Parathyroid adenoma (tissue), 2 donors: ENCODE measurements around the gene FADS1.

Experiments
- H2AFZ ChIP-seq: fragments of 300-600 bp; sonication (generic); one replicate; pipeline ENCODE4 v1.7.0; 2017; ENCODE audit warnings: antibody characterized with exemption, mild to moderate bottlenecking
- H3K27ac ChIP-seq: fragments of 300-600 bp; sonication (generic); one replicate; pipeline ENCODE4 v1.7.0; 2017
- H3K27me3 ChIP-seq: fragments of 300-600 bp; sonication (generic); one replicate; pipeline ENCODE4 v1.7.0; 2017; ENCODE audit warnings: low read length; ENCODE audit not compliant: control insufficient read depth, insufficient read depth
- H3K36me3 ChIP-seq: fragments of 300-600 bp; sonication (generic); one replicate; pipeline ENCODE4 v1.7.0; 2017; ENCODE audit warnings: low read length; ENCODE audit not compliant: control insufficient read depth, insufficient read depth
- H3K4me1 ChIP-seq: fragments of 300-600 bp; sonication (generic); one replicate; pipeline ENCODE4 v1.7.0; 2017; ENCODE audit warnings: control low read depth
- H3K4me2 ChIP-seq: fragments of 300-600 bp; sonication (generic); one replicate; pipeline ENCODE4 v1.7.0; 2017; ENCODE audit warnings: low read length
- H3K4me3 ChIP-seq: fragments of 300-600 bp; sonication (generic); one replicate; pipeline ENCODE4 v1.7.0; 2017; ENCODE audit warnings: low read depth, low read length
- H3K79me2 ChIP-seq: fragments of 300-600 bp; sonication (generic); one replicate; pipeline ENCODE4 v1.7.0; 2017; ENCODE audit warnings: control low read depth
- H3K9ac ChIP-seq: fragments of 300-600 bp; sonication (generic); one replicate; pipeline ENCODE4 v1.7.0; 2017; ENCODE audit warnings: mild to moderate bottlenecking
- H3K9me3 ChIP-seq: fragments of 300-600 bp; sonication (generic); one replicate; pipeline ENCODE4 v1.7.0; 2017; ENCODE audit warnings: low read length; ENCODE audit not compliant: control insufficient read depth
- TF ChIP-seq, protein P1 (sequence below): fragments of 300-600 bp; sonication (generic); IDR thresholded peaks from one replicate; pipeline ENCODE4 v1.7.0; 2017; ENCODE audit warnings: antibody characterized with exemption, mild to moderate bottlenecking
- donor health status: primary hyperparathyroidism.

The FADS1 gene

DNA sequence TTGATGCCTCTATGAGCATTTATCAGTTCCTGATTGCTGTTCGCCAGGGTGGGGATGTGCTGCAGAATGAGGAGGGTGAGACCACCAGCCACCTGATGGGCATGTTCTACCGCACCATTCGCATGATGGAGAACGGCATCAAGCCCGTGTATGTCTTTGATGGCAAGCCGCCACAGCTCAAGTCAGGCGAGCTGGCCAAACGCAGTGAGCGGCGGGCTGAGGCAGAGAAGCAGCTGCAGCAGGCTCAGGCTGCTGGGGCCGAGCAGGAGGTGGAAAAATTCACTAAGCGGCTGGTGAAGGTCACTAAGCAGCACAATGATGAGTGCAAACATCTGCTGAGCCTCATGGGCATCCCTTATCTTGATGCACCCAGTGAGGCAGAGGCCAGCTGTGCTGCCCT is 21.3 kb downstream of the FADS1 start:
- Histone ChIP-seq H3K9ac (no peak overlapping the region), H3K27ac (no peak overlapping the region), H3K4me1 (peaks cover 2% of the 10 kb centered on the region), H3K4me3 (no peak overlapping the region), H2AFZ (no peak overlapping the region), H3K79me2 (peaks cover 3% of the 10 kb centered on the region), H3K27me3 (no peaks in the 10 kb centered on the region), H3K36me3 (no peaks in the 10 kb centered on the region), H3K4me2 (no peak overlapping the region), H3K9me3 (no peaks in the 10 kb centered on the region)
- TF ChIP-seq, protein P1, sequence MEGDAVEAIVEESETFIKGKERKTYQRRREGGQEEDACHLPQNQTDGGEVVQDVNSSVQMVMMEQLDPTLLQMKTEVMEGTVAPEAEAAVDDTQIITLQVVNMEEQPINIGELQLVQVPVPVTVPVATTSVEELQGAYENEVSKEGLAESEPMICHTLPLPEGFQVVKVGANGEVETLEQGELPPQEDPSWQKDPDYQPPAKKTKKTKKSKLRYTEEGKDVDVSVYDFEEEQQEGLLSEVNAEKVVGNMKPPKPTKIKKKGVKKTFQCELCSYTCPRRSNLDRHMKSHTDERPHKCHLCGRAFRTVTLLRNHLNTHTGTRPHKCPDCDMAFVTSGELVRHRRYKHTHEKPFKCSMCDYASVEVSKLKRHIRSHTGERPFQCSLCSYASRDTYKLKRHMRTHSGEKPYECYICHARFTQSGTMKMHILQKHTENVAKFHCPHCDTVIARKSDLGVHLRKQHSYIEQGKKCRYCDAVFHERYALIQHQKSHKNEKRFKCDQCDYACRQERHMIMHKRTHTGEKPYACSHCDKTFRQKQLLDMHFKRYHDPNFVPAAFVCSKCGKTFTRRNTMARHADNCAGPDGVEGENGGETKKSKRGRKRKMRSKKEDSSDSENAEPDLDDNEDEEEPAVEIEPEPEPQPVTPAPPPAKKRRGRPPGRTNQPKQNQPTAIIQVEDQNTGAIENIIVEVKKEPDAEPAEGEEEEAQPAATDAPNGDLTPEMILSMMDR, result no peak

DNA sequence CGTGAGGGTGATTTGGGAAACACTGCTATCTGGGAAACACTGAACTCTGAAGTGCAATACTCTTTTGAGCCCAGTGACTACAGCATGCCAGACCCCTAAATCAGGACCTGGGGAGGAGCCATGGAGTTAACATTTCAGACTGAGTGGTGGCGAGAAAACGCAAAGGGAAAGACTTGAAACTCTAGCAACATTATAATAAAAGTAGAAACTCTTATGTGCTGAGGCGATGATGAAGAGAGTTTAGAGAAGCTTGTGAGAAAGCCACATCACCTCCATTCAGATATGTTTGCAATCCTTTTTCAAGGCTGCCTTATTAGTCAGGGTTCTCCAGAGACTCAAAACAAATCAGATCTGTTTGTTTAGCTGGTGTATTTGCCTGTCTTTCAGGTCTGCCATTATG is 22.2 kb downstream of the FADS1 start:
- no peak overlapping the region for H3K4me3 ChIP-seq
- H3K27me3 ChIP-seq, result no peaks in the 10 kb centered on the region
- H3K4me1 ChIP-seq, result peaks cover 2% of the 10 kb centered on the region
- no peak overlapping the region for H2AFZ ChIP-seq
- no peaks in the 10 kb centered on the region for H3K9me3 ChIP-seq
- H3K9ac ChIP-seq, result no peak overlapping the region
- H3K79me2 ChIP-seq, result peaks cover 3% of the 10 kb centered on the region
- H3K4me2 ChIP-seq, result no peak overlapping the region
- H3K27ac ChIP-seq, result no peak overlapping the region
- TF ChIP-seq, protein P1, result no peak
- H3K36me3 ChIP-seq, result no peaks in the 10 kb centered on the region

DNA sequence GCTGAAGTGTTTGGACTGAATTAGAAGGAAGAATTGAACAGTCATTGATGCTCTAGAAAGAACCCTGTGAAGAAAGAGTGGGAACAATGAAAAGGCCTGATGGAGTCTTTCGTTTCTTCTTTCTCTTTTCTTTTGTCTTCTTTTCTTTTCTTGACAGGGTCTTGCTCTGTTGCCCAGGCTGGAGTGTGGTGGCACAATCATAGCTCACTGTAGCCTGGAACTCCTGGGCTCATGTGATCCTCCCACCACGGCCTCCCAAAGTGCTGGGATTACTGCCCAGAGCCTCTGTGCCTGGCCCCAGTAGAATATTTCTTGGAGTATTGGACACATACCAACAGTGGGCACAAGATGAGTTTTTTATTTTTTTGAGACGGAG is 23.0 kb downstream of the FADS1 start:
- Histone ChIP-seq H3K27ac (no peak overlapping the region), H2AFZ (no peak overlapping the region), H3K4me3 (no peak overlapping the region), H3K79me2 (peaks cover 3% of the 10 kb centered on the region), H3K9ac (no peak overlapping the region), H3K36me3 (no peaks in the 10 kb centered on the region), H3K4me2 (no peak overlapping the region), H3K4me1 (peaks cover 2% of the 10 kb centered on the region), H3K27me3 (no peaks in the 10 kb centered on the region), H3K9me3 (no peaks in the 10 kb centered on the region)
- TF ChIP-seq, protein P1, result no peak

GRCh38 chr11:61793083-61793828 is 23.5 kb downstream of the FADS1 start:
- TF ChIP-seq, protein P1, result no peak
- Histone ChIP-seq H3K9me3 (no peaks in the 10 kb centered on the region), H3K36me3 (no peaks in the 10 kb centered on the region), H3K4me3 (peak overlapping the region; percentile 92), H3K9ac (peak overlapping the region; percentile 11), H3K4me1 (peaks cover 2% of the 10 kb centered on the region), H3K27me3 (no peaks in the 10 kb centered on the region), H3K27ac (no peak overlapping the region), H2AFZ (peak overlapping the region; percentile 93), H3K79me2 (peaks cover 3% of the 10 kb centered on the region), H3K4me2 (peak overlapping the region; percentile 87)
